ENCODE data around the gene DAP3.

The DAP3 gene

GRCh38 chr1:155688324-155689080, 389 bp upstream of the DAP3 start, which contains the start of gene YY1AP1:
TSS of gene YY1AP1 (minus strand) at chr1:155688774. CDS start at chr1:155680436, 8,338 bp downstream.
- peak within 1 kb of the TSS; percentile 78 for H3K4me3 ChIP-seq (ENCODE audit: low read length)
- DNase-seq (ENCODE audit: low read depth), result peak; percentile 94
- TF ChIP-seq, protein P1, sequence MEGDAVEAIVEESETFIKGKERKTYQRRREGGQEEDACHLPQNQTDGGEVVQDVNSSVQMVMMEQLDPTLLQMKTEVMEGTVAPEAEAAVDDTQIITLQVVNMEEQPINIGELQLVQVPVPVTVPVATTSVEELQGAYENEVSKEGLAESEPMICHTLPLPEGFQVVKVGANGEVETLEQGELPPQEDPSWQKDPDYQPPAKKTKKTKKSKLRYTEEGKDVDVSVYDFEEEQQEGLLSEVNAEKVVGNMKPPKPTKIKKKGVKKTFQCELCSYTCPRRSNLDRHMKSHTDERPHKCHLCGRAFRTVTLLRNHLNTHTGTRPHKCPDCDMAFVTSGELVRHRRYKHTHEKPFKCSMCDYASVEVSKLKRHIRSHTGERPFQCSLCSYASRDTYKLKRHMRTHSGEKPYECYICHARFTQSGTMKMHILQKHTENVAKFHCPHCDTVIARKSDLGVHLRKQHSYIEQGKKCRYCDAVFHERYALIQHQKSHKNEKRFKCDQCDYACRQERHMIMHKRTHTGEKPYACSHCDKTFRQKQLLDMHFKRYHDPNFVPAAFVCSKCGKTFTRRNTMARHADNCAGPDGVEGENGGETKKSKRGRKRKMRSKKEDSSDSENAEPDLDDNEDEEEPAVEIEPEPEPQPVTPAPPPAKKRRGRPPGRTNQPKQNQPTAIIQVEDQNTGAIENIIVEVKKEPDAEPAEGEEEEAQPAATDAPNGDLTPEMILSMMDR (IDR thresholded peaks at IDR 0.05; ENCODE audit: insufficient read depth, low read depth, low read length, missing control alignments), result no peak

DNA sequence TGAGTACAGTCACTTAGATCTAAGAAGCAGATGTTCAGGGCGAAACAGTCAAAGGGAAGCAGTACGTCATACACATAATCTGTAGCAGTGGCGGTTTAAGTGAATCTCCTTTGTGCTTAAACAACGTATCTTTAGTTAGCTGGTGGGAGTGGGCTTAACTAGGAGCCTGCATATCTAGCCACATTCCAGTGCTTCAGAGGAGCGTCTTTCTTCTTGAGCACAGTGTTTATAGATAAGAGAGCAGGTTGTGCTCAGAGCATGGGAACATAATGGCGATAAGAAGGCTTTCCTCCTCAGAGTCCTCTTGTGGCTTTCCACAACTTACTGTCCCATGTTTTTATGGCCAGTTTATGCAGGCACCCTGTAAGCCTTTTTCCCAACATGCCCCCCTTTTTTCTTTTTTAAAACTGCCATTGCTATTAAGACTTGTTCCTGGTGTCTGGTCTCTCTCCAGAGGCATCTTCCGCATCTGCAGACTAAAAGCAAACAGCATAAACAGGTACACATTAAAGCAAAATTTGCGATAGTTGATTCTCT, 3.2 kb downstream of the DAP3 start:
- no peak overlapping the region for H3K4me3 ChIP-seq (ENCODE audit: low read length)
- TF ChIP-seq, protein P1 (IDR thresholded peaks at IDR 0.05; ENCODE audit: insufficient read depth, low read depth, low read length, missing control alignments), result no peak
- no peak for DNase-seq (ENCODE audit: low read depth)

DNA sequence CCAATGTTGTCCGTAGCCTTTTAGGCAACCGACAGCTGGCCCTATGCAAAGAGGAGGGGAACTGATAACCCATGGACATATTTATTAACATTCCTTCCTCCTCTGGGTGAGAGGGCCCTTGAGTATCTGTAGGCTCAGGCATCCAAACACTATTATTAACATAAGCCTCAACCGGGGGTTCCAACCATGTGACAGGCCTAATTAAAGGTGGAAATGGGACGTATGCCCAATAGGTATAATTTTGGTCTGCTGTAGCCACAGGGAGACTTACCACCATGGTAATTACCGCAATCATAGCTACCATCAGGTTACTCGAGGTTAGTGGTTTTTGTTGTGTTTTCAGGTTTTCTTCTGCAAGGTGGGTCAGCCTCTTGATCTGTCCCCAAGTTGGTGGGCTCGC, 5.3 kb downstream of the DAP3 start:
- H3K4me3 ChIP-seq (ENCODE audit: low read length), result no peak overlapping the region
- TF ChIP-seq, protein P1 (IDR thresholded peaks at IDR 0.05; ENCODE audit: insufficient read depth, low read depth, low read length, missing control alignments), result no peak
- DNase-seq (ENCODE audit: low read depth), result no peak

GRCh38 chr1:155695072-155695471, 6.2 kb downstream of the DAP3 start:
- TF ChIP-seq, protein P1 (IDR thresholded peaks at IDR 0.05; ENCODE audit: insufficient read depth, low read depth, low read length, missing control alignments), result no peak
- no peak overlapping the region for H3K4me3 ChIP-seq (ENCODE audit: low read length)
- peak; percentile 75 for DNase-seq (ENCODE audit: low read depth)

DNA sequence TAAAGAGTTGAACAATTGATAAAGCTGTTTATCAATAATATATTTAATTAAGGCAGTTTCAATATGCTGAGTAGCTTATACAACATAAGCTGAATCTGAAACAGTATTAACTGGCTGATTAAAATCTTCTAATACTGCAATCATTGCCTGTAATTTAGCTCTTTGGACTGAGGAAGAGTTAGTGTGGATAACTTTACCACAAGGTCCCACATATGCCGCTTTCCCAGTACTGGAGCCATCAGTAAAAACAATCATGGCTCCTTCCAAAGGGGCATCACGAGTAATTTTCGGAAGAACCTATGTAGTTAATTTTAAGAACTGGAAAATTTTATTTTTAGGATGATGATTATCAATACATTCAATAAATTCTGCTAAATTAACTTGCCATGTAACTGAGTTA, 6.7 kb downstream of the DAP3 start:
- no peak overlapping the region for H3K4me3 ChIP-seq (ENCODE audit: low read length)
- no peak for DNase-seq (ENCODE audit: low read depth)
- TF ChIP-seq, protein P1 (IDR thresholded peaks at IDR 0.05; ENCODE audit: insufficient read depth, low read depth, low read length, missing control alignments), result no peak

- H3K4me3 ChIP-seq (ENCODE audit: low read length), result no peak overlapping the region
- no peak for DNase-seq (ENCODE audit: low read depth)
- TF ChIP-seq, protein P1 (IDR thresholded peaks at IDR 0.05; ENCODE audit: insufficient read depth, low read depth, low read length, missing control alignments), result no peak
These were observed 7.6 kb downstream of the DAP3 start for GRCh38 chr1:155696524-155696923.

All from epithelial cell of esophagus (primary cell).